GM23338 (cell line): Measurements from ENCODE around the gene STOM. TPM values are rescaled to one million over a fixed set of nuclear protein-coding genes. Genes with fewer than 3 reads are reported as not detected.
A peak's percentile ranks its signal among the peaks of the same experiment; 100 is the strongest.

ENCODE experiments used
- ATAC-seq: fragments of 200-7000 bp; cut with Tn5 transposase; 3 replicates; pipeline ENCODE4 v1.9.1; 2020
- DNase-seq: peaks from one replicate; pipeline ENCODE4 v3.0.0-alpha.2; 2015; ENCODE audit warnings: low spot score
- H2AFZ ChIP-seq: fragments of 200-600 bp; sonication (generic); 2 replicates; pipeline ENCODE4 v1.8.0; 2016; ENCODE audit warnings: antibody characterized with exemption, mild to moderate bottlenecking, moderate library complexity
- H3F3A ChIP-seq: fragments of 200-600 bp; sonication (generic); replicated peaks from 2 replicates; pipeline ENCODE4 v1.8.0; 2017; ENCODE audit warnings: antibody characterized with exemption, mixed run types, low read depth
- H3K27ac ChIP-seq: fragments of 200-600 bp; sonication (generic); 2 replicates; pipeline ENCODE4 v1.6.1; 2016; ENCODE audit warnings: low read depth
- H3K27me3 ChIP-seq: fragments of 200-600 bp; sonication (generic); 2 replicates; pipeline ENCODE4 v1.8.0; 2016; ENCODE audit warnings: mild to moderate bottlenecking, mixed run types, moderate library complexity; ENCODE audit not compliant: insufficient read depth
- H3K36me3 ChIP-seq: fragments of 200-600 bp; sonication (generic); 2 replicates; pipeline ENCODE4 v1.8.0; 2016; ENCODE audit warnings: mild to moderate bottlenecking; ENCODE audit not compliant: insufficient read depth
- H3K4me1 ChIP-seq: fragments of 200-600 bp; sonication (generic); 2 replicates; pipeline ENCODE4 v1.8.0; 2016; ENCODE audit warnings: mild to moderate bottlenecking, moderate library complexity; ENCODE audit not compliant: insufficient read depth
- H3K4me2 ChIP-seq: fragments of 200-600 bp; sonication (generic); 2 replicates; pipeline ENCODE4 v1.7.1; 2017; ENCODE audit warnings: mixed run types
- H3K4me3 ChIP-seq: fragments of 200-600 bp; sonication (generic); 2 replicates; pipeline ENCODE4 v1.6.1; 2016; ENCODE audit warnings: mixed run types
- H3K79me2 ChIP-seq: fragments of 200-600 bp; sonication (generic); replicated peaks from 2 replicates; pipeline ENCODE4 v1.8.0; 2017; ENCODE audit warnings: mild to moderate bottlenecking; ENCODE audit not compliant: insufficient read depth
- H3K9me2 ChIP-seq: fragments of 200-600 bp; sonication (generic); 2 replicates; pipeline ENCODE4 v1.8.0; 2017; ENCODE audit not compliant: insufficient read depth
- H4K20me1 ChIP-seq: fragments of 200-600 bp; sonication (generic); replicated peaks from 2 replicates; pipeline ENCODE4 v1.8.0; 2017; ENCODE audit warnings: mild to moderate bottlenecking; ENCODE audit not compliant: insufficient read depth
- H3K27ac Mint-ChIP-seq: 2 replicates; pipeline ENCODE4 v1.8.0; 2020; ENCODE audit warnings: inconsistent platforms, mild to moderate bottlenecking, moderate library complexity, mixed read lengths
- H3K27me3 Mint-ChIP-seq: 3 replicates; pipeline ENCODE4 v1.8.0; 2022; ENCODE audit warnings: low read depth, mild to moderate bottlenecking, moderate library complexity, mixed read lengths, inconsistent platforms; ENCODE audit not compliant: insufficient read depth, poor library complexity
- H3K36me3 Mint-ChIP-seq: 3 replicates; pipeline ENCODE4 v1.8.0; 2021; ENCODE audit warnings: low read depth, mild to moderate bottlenecking, inconsistent platforms, moderate library complexity, mixed read lengths
- H3K4me1 Mint-ChIP-seq: 3 replicates; pipeline ENCODE4 v1.8.0; 2020; ENCODE audit warnings: mild to moderate bottlenecking, inconsistent platforms, mixed read lengths
- H3K4me3 Mint-ChIP-seq: 3 replicates; pipeline ENCODE4 v1.8.0; 2021; ENCODE audit warnings: moderate library complexity, mild to moderate bottlenecking, inconsistent platforms, mixed read lengths
- H3K9me3 Mint-ChIP-seq: 3 replicates; pipeline ENCODE4 v1.8.0; 2020; ENCODE audit warnings: moderate library complexity, mild to moderate bottlenecking, inconsistent platforms, mixed read lengths
- ETS1 ChIP-seq: IDR thresholded peaks from 2 replicates; pipeline ENCODE4 v1.6.1; 2016; ENCODE audit warnings: antibody characterized with exemption
- EZH2 ChIP-seq: fragments of 200-600 bp; sonication (generic); IDR thresholded peaks from one replicate; pipeline ENCODE4 v1.8.0; 2017; ENCODE audit warnings: antibody characterized with exemption, mild to moderate bottlenecking, low read depth; ENCODE audit not compliant: unreplicated experiment
- NANOG ChIP-seq: IDR thresholded peaks from 2 replicates; pipeline ENCODE4 v1.6.1; 2016; ENCODE audit warnings: antibody characterized with exemption, borderline replicate concordance
- ZNF462 ChIP-seq: fragments of 250-450 bp; sonication (Bioruptor Pico); IDR thresholded peaks from 2 replicates; pipeline ENCODE4 v1.5.0; 2020; ENCODE audit warnings: mild to moderate bottlenecking, moderate library complexity
- polyA plus RNA-seq: library from polyadenylated mRNA; unstranded; fragments of >200 nt; fragmentation: Nextera tagmentation; extraction: Ambion mirVana; gene quantifications from 2 replicates; pipeline ENCODE4 v1.2.1, GENCODE V29; 2016
- total RNA-seq: library from RNA; depleted of rRNA; stranded (reverse); fragments of >200 nt; shearing (Covaris generic); gene quantifications from 2 replicates; pipeline ENCODE4 v1.2.3, GENCODE V29; 2014

Gene STOM
- total and polyA plus RNA-seq, 2 experiments from 2014 or later, result 29.4 to 51.1 TPM

GRCh38 chr9:121386442-121387175 is 16.6 kb upstream of the STOM start:
- H3K27ac ChIP-seq, result peak overlapping the region; percentile 63
- DNase-seq, result peak; percentile 74
- no peaks in the 10 kb centered on the region for H3K36me3 Mint-ChIP-seq
- H3K4me1 Mint-ChIP-seq, result peaks cover 14% of the 10 kb centered on the region
- H3K9me3 Mint-ChIP-seq, result no peaks in the 10 kb centered on the region
- peak overlapping the region; percentile 93 for H3K27ac Mint-ChIP-seq
- peaks cover 14% of the 10 kb centered on the region for H3K4me1 ChIP-seq
- peak overlapping the region; percentile 46 for H3K4me3 Mint-ChIP-seq
- no peak overlapping the region for H2AFZ ChIP-seq
- peak overlapping the region; percentile 45 for H3K4me2 ChIP-seq
- ATAC-seq, result peak; percentile 85
- H3K36me3 ChIP-seq, result no peaks in the 10 kb centered on the region
- H3K4me3 ChIP-seq, result no peak overlapping the region
- peaks cover 3% of the 10 kb centered on the region for H3K27me3 Mint-ChIP-seq
- no peaks in the 10 kb centered on the region for H4K20me1 ChIP-seq
- H3K79me2 ChIP-seq, result no peaks in the 10 kb centered on the region
- H3F3A ChIP-seq, result no peaks in the 10 kb centered on the region
- H3K9me2 ChIP-seq, result no peaks in the 10 kb centered on the region
- H3K27me3 ChIP-seq, result no peaks in the 10 kb centered on the region
- TF ChIP-seq ZNF462, result peak; percentile 61
- TF ChIP-seq EZH2, result no peak

DNA sequence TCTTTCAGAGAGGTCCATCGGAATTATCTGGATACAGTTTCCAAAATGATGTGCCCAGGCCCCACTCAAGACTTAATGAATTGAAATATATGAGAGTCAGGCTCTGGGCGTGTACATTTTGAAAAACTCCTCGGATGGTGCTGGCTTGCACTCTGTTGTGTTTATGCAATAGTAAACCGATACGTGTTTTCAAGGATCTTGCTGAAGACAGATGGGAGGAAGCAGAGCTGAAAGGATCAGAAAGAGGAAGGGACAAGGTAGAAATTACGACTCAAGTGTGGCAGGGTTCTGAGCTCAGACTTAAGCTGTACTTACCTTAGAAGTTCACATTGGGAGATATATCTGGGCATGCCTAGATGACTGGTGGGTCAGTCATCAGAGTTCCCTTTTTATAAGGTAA is 13.7 kb upstream of the STOM start:
- Histone ChIP-seq H3K36me3 (no peaks in the 10 kb centered on the region), H3F3A (no peaks in the 10 kb centered on the region), H3K79me2 (no peaks in the 10 kb centered on the region), H2AFZ (no peak overlapping the region), H3K9me2 (no peaks in the 10 kb centered on the region), H3K27me3 (no peaks in the 10 kb centered on the region), H4K20me1 (no peaks in the 10 kb centered on the region), H3K4me1 (peaks cover 14% of the 10 kb centered on the region), H3K4me2 (no peak overlapping the region), H3K4me3 (no peak overlapping the region), H3K27ac (no peak overlapping the region)
- no peaks in the 10 kb centered on the region for H3K9me3 Mint-ChIP-seq
- no peaks in the 10 kb centered on the region for H3K27me3 Mint-ChIP-seq
- peaks cover 14% of the 10 kb centered on the region for H3K4me1 Mint-ChIP-seq
- H3K27ac Mint-ChIP-seq, result no peak overlapping the region
- H3K36me3 Mint-ChIP-seq, result no peaks in the 10 kb centered on the region
- H3K4me3 Mint-ChIP-seq, result no peak overlapping the region
- DNase-seq (no peak), ATAC-seq (no peak)
- no peak for TF ChIP-seq NANOG
- TF ChIP-seq ZNF462, result no peak
- TF ChIP-seq ETS1, result no peak
